HepG2 (cell line): ENCODE measurements around the gene TXNRD3. TPM values are rescaled to one million over a fixed set of nuclear protein-coding genes. Genes with fewer than 3 reads are reported as not detected.

Experiments used
- ATAC-seq: fragments of 200-7000 bp; cut with Tn5 transposase; 3 replicates; pipeline ENCODE4 v1.9.1; 2020; ENCODE audit warnings: mild to moderate bottlenecking, moderate library complexity
- BruUV-seq: library from RNA; stranded (reverse); fragments of 400-500 nt; replicated peaks from 2 replicates; lab custom pipeline; 2021; lab: Mats Ljungman, UMichigan
- CTCF ChIA-PET: fragments of 300-600 bp; formaldehyde crosslinking; extraction: SDS; loops from one replicate; lab custom pipeline; 2021; ENCODE audit warnings: low total read pairs, inconsistent platforms, low intra/inter-chr PET ratio; lab: Yijun Ruan, JAX
- POLR2A ChIA-PET: fragments of 350-600 bp; sonication (Branson Sonifier 250); formaldehyde crosslinking; loops from one replicate; lab custom pipeline; 2020; ENCODE audit warnings: antibody characterized with exemption, inconsistent platforms; lab: Yijun Ruan, JAX
- DNase-seq: peaks from one replicate; pipeline ENCODE4 v3.0.0-alpha.2; 2015; ENCODE audit warnings: low spot score
- FAIRE-seq: peaks from 3 replicates; lab custom pipeline; 2011; peaks lifted over from hg19 to GRCh38; lab: Jason Lieb, UNC
- H2AFZ ChIP-seq: one replicate; pipeline ENCODE4 v1.6.1; 2011; ENCODE audit warnings: low read length, inconsistent platforms
- H3K27ac ChIP-seq: fragments of 300-600 bp; 3 replicates; pipeline ENCODE4 v1.8.0; 2011; ENCODE audit warnings: mixed run types, mild to moderate bottlenecking, mixed read lengths, low read length, inconsistent platforms; ENCODE audit not compliant: insufficient read depth; ENCODE audit errors: extremely low read length
- H3K27me3 ChIP-seq, 2 experiments: fragments of 200-600 bp in 1 of 2; 2 replicates in 1 of 2; 3 replicates in 1 of 2; pipeline versions ENCODE4 v1.6.0 to v1.8.0; 2011; ENCODE audit warnings: low read length in 2 of 2, mild to moderate bottlenecking in 2 of 2, moderate library complexity in 2 of 2, inconsistent platforms in 1 of 2; ENCODE audit not compliant: insufficient read depth in 2 of 2, control insufficient read depth in 1 of 2
- H3K36me3 ChIP-seq, 2 experiments: fragments of 200-600 bp in 1 of 2; replicated peaks in 1 of 2; 2 replicates in 1 of 2; 3 replicates in 1 of 2; pipeline versions ENCODE4 v1.5.1 to v1.8.0; 2011; ENCODE audit warnings: low read length in 2 of 2, inconsistent platforms in 1 of 2; ENCODE audit not compliant: insufficient read depth in 2 of 2, control insufficient read depth in 1 of 2
- H3K4me1 ChIP-seq: 2 replicates; pipeline ENCODE4 v1.5.1; 2012; ENCODE audit warnings: low read length, inconsistent platforms; ENCODE audit not compliant: insufficient read depth
- H3K4me2 ChIP-seq: 2 replicates; pipeline ENCODE4 v1.6.0; 2011; ENCODE audit warnings: low read depth, low read length, inconsistent platforms
- H3K4me3 ChIP-seq, 3 experiments: fragments of 200-600 bp in 1 of 3; sonication (generic), shearing (Covaris generic) in 1 of 3; replicated peaks in 1 of 3; 2 replicates each; pipeline ENCODE4 v1.5.1; 2011 to 2016; ENCODE audit warnings: low read length in 3 of 3, inconsistent platforms in 2 of 3, low read depth in 2 of 3, mild to moderate bottlenecking in 2 of 3, control low read depth in 1 of 3, mixed read lengths in 1 of 3; ENCODE audit not compliant: insufficient read depth in 1 of 3
- H3K79me2 ChIP-seq: one replicate; pipeline ENCODE4 v1.6.1; 2011; ENCODE audit warnings: low read length, inconsistent platforms; ENCODE audit not compliant: insufficient read depth
- H3K9ac ChIP-seq: 2 replicates; pipeline ENCODE4 v1.6.0; 2011; ENCODE audit warnings: mild to moderate bottlenecking, low read depth, low read length, inconsistent platforms; ENCODE audit not compliant: insufficient read depth
- H3K9me3 ChIP-seq: 2 replicates; pipeline ENCODE4 v1.5.1; 2012; ENCODE audit warnings: mild to moderate bottlenecking, low read length
- H4K20me1 ChIP-seq: 2 replicates; pipeline ENCODE4 v1.6.0; 2011; ENCODE audit warnings: inconsistent platforms, mild to moderate bottlenecking, low read length, moderate library complexity; ENCODE audit not compliant: insufficient read depth
- BCL6 ChIP-seq: IDR thresholded peaks from 2 replicates; pipeline ENCODE4 v1.6.1; 2016; ENCODE audit warnings: missing genetic modification reagents, missing compliant biosample characterization
- IRX3 ChIP-seq: sonication (generic); formaldehyde crosslinking; IDR thresholded peaks from 2 replicates; pipeline ENCODE4 v1.8.1; 2023; ENCODE audit warnings: mild to moderate bottlenecking, low read depth, missing genetic modification reagents, borderline replicate concordance
- KAT7 ChIP-seq: IDR thresholded peaks from 2 replicates; pipeline ENCODE4 v1.6.1; 2018; ENCODE audit warnings: borderline replicate concordance, missing compliant biosample characterization
- PAF1 ChIP-seq: IDR thresholded peaks from 2 replicates; pipeline ENCODE4 v1.6.1; 2016; ENCODE audit warnings: missing genetic modification reagents, missing compliant biosample characterization
- TBP ChIP-seq: sonication (generic); formaldehyde crosslinking; IDR thresholded peaks from 2 replicates; pipeline ENCODE4 v1.5.0; 2020; ENCODE audit warnings: missing genetic modification reagents
- ZNF256 ChIP-seq: sonication (generic); formaldehyde crosslinking; conservative IDR thresholded peaks from 2 replicates; pipeline ENCODE4 v1.4.0; 2020; ENCODE audit warnings: missing genetic modification reagents
- ZNF569 ChIP-seq: sonication (generic); formaldehyde crosslinking; IDR thresholded peaks from 2 replicates; pipeline ENCODE4 v1.5.0; 2020; ENCODE audit warnings: mild to moderate bottlenecking, missing genetic modification reagents, moderate library complexity, borderline replicate concordance
- WGBS: methylation state at CpG from one replicate; pipeline ENCODE4 v1.1.6; 2017; ENCODE audit warnings: low lambda C conversion rate; 5-methylcytosine and 5-hydroxymethylcytosine counted together
- in situ Hi-C: cut with HindIII; loops from 2 replicates; pipeline ENCODE4 v1.10.0; 2017; ENCODE audit warnings: low pct_unique_long_range_greater_than_20kb; ENCODE audit not compliant: extremely low pct_ligation_motif_present
- intact Hi-C: fragments of 100-400 bp; cut with micrococcal nuclease; formaldehyde crosslinking; loops from one replicate; pipeline ENCODE4 v1.10.0; 2022; ENCODE audit not compliant: unreplicated experiment
- polyA plus RNA-seq, 8 experiments: library from polyadenylated mRNA; depleted of rRNA in 3 of 8; stranded (reverse) in 7 of 8; unstranded in 1 of 8; fragments of >200 nt; fragmentation: Illumina TruSeq in 4 of 8; extraction: Trizol in 4 of 8; gene quantifications; 2 replicates each; pipeline versions ENCODE4 v1.2.1 to v1.2.3, GENCODE V29; 2011 to 2016; ENCODE audit warnings: low read depth in 4 of 8, missing spikeins in 1 of 8, mixed read lengths in 1 of 8; ENCODE audit not compliant: insufficient read depth in 1 of 8
- total RNA-seq, 5 experiments: library from RNA; depleted of rRNA; stranded (reverse); fragments of >200 nt; fragmentation: Illumina TruSeq; extraction: Trizol; gene quantifications; 2 replicates each; pipeline ENCODE4 v1.2.3, GENCODE V29; 2016; ENCODE audit warnings: low read depth in 1 of 5
- TF ChIP-seq, protein P1 (sequence below): IDR thresholded peaks from 2 replicates; pipeline ENCODE4 v1.6.1; 2016; ENCODE audit warnings: missing compliant biosample characterization, missing genetic modification reagents, borderline replicate concordance

The TXNRD3 gene
- total and polyA plus RNA-seq, 2 of the 13 experiments (the other 11 are each of a cell fraction or from before 2014, with no cell fraction given) = 4.8 to 20.7 TPM

DNA sequence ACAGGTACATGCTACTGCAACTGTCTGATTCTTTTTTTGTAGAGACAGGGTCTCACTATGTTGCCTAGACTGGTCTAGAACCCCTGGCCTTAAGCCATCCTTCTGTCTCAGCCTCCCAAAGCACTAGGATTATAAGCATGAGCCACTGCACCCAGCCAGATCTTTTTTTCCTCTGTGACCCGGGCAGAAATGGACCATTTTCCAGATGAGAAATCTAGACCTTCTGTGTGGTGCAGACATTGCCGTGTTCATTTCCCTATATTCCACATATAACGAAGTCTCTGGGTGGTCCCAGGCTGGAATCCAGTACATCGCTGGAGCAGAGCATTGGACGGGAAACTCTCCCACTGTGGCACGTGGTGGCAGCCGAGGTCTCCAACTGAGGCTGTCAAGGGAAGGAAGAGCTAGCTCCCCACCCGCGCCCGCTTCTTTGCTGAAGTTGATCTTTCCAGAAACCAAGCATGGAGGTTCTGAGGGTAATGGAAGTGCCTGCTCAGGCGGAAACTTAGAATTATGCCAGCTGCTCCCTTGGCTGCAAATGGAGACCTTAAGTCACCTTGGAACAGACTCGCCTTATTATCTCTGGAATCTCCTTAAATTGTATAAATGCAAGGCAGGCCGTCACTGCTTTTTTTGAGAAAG lies 23.1 kb upstream of the TXNRD3 start:
- Histone ChIP-seq H3K9ac (no peak overlapping the region), H3K27ac (no peak overlapping the region), H3K4me1 (peaks cover 16% of the 10 kb centered on the region), H3K4me3 (no peak overlapping the region), H3K27me3 (peaks cover 6 to 57% of the 10 kb centered on the region in 2 experiments; a peak in 4 of 5 replicates), H2AFZ (no peak overlapping the region), H3K79me2 (no peaks in the 10 kb centered on the region), H3K4me2 (no peak overlapping the region), H4K20me1 (no peaks in the 10 kb centered on the region; the same call in 1 of the 2 replicates), H3K9me3 (no peaks in the 10 kb centered on the region), H3K36me3 (no peaks in the 10 kb centered on the region)
- DNase-seq (no peak), FAIRE-seq (no peak), ATAC-seq (no peak)
- CTCF ChIA-PET = interaction anchor here (1.9 kb wide), 1 partner anchor 69 kb away, joined by 9 read pairs; no protein-coding TSS in a partner anchor
- in situ Hi-C loops = loop anchor here (5.0 to 10.0 kb wide), 2 partner anchors 297 to 779 kb away; no protein-coding TSS in a partner anchor
- 35% methylated on average over 12 of the region's 13 CpGs for WGBS
- TF ChIP-seq, protein P1, sequence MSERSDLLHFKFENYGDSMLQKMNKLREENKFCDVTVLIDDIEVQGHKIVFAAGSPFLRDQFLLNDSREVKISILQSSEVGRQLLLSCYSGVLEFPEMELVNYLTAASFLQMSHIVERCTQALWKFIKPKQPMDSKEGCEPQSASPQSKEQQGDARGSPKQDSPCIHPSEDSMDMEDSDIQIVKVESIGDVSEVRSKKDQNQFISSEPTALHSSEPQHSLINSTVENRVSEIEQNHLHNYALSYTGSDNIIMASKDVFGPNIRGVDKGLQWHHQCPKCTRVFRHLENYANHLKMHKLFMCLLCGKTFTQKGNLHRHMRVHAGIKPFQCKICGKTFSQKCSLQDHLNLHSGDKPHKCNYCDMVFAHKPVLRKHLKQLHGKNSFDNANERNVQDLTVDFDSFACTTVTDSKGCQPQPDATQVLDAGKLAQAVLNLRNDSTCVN (CRISPR knock-in tag) = no peak
- TF ChIP-seq IRX3 (CRISPR knock-in tag) = no peak
- TF ChIP-seq TBP (CRISPR knock-in tag) = no peak
- TF ChIP-seq BCL6 (CRISPR knock-in tag) = no peak
- no peak for TF ChIP-seq PAF1 (CRISPR knock-in tag)
- TF ChIP-seq ZNF569 (CRISPR knock-in tag) = no peak
- no peak for TF ChIP-seq KAT7 (CRISPR knock-in tag)
- TF ChIP-seq ZNF256 (CRISPR knock-in tag) = no peak
- POLR2A ChIA-PET = no interaction called here
- intact Hi-C loops = loop anchor here (2.0 to 10.0 kb wide), 4 partner anchors 307 to 864 kb away; partner anchors contain the start of gene PLXNA1
- no TSS peak for BruUV-seq
